GM18858 (cell line): ENCODE results near the gene ZNF100.
"Not testable (repeated sequence)": the region's sequence is repeated elsewhere in the genome, so short reads cannot be mapped to it uniquely, and the experiment has no call there.

ENCODE experiments used
- ATAC-seq: cut with Tn5 transposase; IDR thresholded peaks from one replicate; pipeline ENCODE4 v1.9.1; 2021; ENCODE audit not compliant: unreplicated experiment

ZNF100 gene

DNA sequence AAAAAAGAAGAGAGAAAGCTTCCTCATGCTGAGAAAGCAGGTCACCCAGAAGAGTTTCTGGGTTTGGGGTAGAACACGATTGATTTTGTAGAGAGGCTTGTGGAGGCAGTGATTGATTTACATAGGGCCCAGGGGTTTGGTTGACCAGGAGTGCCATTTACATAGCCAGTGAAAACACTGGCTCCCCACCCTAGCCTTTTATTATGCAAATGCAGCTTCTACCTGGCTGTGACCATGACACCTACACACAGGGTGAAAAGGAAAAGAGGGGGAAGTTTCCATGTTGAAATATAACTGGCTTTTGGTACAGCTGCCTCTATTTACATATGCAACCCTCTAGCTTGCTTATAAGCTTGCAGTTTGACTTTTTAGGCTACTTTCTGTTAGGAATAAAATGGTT, 62.0 kb downstream of the ZNF100 start:
- no peak for ATAC-seq

DNA sequence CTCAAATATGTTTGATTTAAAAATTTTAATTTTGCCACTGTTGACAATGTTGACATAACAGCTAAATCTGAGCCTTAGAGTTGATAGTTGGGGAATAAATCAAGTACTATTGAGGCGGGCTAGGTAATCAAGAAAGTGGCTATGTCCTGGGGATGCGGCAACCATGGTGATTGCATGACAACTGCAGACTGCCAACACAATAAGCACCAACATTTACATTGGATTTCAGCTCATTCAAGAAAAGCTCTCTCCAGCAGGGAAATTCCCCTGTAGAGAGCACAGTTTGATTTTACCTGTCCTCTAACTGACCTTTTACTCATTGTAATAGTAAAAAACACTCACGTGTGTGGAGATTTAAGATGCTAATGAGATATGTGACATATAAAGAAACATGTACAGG, 63.1 kb downstream of the ZNF100 start:
- no peak for ATAC-seq

DNA sequence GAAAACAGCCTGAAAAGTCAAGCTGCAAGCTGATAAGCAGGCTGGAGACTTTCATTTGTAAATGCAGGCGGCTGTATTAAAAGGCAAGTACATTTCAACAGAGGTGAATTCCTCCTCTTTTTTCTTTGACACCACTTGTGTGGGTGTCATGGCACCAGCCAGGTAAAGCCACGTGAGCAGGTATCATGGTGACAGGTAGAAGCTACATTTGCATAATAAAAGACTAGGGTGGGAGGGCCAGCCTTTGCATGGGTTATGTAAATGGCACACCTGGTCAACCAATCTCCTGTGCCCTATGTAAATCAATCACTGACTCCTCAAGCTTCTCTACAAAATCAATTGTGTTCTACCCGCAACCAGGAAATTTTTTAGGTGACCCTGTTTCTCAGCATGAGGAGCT, 68.2 kb downstream of the ZNF100 start:
- ATAC-seq: no peak

DNA sequence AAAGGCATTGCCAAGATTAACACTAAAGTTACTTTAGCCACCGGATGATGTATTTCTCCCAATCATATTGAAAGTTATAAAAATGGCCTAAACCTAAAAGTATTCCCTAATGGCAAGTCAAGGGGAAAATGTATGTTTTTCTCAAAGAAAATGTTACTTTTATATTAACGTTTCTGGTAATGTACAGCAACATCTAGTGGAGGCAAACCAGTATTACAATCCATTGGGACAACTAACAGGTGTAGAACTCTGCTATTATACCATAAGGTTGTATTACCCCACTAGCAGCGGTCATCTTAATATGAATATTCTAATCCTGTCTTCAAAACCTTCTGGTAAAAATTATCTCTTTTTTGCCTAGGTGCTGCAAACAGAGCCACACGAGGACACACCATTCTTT, 69.2 kb downstream of the ZNF100 start:
- ATAC-seq: no peak

DNA sequence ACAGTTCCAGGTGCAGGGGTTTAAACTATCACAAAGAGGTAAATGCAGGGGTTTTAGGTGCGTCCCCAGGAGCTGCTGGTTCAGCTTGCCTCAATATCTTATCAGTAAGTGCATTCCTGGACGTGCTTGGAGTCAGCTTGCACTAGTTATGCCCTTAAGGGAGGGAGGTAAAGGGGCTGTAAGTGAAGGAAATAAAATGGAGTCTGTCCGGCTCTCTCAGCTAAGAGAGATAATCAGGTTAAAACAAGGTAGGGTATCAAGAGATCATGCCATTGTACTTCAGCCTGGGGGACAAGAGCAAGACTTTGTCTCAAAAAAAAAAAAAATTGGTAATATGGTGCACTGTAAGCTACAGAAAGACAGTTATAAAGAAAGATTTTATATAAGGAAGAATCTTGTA, 69.7 kb downstream of the ZNF100 start:
- no peak for ATAC-seq

DNA sequence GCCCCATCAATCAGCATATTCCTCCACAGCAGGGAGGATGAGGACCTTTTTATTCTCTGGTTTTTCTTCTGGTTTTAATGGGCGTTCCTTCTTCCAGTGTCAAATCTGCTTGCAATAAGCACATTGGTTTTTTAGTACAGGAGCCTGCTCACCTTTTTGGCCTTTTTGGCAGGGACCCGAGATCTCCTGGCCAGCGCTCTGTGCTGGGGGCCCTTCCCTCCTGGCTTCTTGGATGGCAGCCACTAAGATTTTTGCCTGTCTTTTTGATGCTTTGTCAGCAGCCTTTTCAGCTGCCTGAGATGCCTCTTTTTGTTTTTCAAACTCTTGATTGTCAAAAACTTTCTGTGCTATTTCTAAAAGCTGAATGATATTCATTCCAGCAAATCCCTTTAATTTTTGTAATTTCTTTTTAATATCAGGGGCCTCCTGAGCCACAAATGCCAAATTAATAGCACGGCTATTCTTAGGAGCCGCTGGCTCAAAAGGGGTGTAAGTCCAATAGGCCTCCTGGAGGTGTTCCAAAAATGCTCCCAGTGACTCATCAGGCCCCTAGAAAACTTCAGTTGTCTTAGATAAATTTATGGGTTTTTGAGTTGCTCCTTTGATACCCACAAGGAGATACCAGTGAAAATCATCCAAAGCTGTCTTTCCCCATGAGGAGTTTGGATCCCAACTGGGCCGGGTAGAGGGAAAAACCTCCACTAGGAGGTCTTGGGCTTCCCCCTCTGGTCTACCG, 73.0 kb downstream of the ZNF100 start:
- no peak for ATAC-seq

DNA sequence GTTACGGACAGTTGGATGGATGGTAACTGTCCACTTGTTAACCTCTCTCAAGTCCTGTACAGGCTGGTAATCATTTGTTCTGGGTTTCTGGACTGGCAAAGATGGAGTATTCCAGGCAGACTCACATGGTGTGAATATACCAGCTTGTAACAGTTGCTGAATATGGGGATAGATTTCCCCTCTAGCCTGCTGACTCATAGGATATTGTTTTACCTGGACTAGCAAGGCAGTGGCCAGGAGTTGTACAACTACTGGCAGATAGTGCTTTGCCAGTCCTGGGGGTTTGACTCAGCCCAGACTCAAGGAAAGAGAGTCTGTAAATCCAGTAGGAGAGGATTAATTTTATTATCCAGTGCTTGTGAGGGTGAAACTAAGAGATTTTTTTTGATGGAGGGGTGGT, 74.0 kb downstream of the ZNF100 start:
- ATAC-seq: no peak

DNA sequence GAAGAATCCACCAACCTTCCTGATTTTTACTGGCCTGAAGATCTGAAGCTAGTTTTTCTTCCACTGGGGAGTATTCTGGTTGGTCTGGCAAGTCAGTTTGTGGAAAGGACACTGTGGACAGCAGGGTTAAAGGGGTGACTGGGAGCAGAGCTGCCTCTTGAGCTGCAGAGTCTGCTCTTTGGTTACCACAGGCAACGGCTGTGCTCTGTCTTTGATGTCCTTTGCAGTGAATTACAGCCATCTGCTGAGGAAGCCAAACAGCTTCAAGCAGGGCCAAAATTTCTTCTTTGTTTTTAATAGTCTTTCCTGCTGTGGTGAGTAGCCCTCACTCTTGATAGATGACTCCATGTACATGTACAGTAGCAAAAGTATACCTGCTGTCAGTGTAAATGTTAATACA, 75.7 kb downstream of the ZNF100 start:
- no peak for ATAC-seq

DNA sequence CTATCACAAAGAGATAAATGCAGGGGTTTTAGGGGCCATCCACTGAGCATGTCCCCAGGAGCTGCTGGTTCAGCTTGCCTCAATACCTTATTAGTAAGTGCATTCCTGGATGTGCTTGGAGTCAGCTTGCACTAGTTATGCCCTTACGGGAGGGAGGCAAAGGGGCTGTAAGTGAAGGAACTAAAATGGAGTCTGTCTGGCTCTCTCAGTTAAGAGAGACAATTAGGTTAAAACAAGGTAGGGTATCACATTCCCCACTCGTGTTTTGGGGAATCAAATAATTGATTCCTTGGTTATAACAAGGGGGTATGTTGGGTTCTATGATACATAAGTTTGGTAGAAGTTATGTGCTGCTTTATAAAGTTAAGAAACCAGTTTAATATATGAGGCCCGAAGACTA, 78.9 kb downstream of the ZNF100 start:
- no peak for ATAC-seq

DNA sequence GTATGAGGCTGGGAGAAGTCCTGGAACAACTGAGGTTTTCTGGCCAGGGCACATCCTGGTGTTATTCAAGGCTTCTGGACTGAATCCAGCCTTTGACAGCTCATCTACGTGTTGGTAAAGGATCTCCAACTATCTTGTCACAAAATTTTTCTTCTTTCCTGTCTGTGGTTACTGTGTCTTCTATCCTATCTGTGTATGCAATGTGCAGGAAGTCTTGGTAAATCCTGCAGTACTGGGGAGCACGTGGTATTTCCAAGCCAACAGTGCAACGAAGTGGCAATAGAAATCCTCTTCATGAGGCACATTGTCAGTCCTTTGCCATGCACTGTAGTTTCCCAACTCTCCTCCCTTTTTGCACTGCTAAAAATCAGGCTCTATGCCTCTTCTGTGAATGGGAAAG, 86.7 kb downstream of the ZNF100 start:
- ATAC-seq: no peak

DNA sequence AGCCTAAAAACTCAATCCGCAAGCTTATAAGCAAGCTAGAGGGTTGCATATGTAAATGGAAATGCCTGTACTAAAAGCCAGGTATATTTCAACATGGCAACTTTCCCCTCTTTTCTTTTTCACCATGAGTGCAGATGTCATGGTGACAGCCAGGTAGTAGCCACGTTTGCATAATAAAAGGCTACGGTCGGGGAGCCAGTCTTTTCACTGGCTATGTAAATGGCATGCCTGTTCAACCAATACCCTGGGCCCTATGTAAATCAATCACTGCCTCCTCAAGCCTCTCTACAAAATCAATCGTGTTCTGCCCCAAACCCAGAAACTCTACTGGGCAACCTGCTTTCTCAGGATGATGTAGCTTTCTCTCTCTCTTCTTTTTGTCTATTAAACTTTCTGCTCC, 87.4 kb downstream of the ZNF100 start:
- ATAC-seq: no peak

DNA sequence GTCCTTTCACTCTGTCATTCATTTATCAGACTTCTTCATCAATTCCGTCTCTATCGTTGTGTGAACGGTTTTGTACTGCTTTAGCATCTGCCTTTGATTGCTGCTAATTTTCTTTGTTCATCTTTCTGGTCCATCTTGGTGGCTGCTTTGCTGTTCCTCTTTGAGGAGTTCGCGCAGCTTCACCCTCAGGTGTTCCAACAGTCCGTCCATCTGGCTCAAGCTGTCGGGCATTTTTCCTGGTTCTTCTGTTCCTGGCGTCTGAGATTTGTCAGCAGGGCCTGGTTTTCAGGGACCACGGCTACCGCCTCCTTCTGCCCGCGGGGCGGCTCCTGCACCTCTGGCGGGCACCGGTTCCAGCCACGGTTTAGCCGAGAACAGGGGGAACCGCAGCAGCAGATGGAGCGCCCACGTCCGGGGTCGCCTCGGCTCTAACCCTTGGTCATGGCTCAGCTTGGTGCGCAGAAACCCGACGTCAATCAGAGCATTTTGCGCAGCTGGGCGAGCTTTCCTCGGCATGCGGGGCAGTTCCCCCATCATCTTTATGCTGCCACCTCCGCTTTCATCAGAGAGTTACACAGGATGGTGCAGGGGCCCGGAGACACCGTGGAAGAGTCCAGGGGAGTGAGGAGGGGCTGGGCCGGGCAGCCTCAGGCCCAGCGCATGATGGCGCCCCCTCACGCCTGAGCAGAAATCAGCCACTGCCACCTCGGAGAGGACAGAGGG, 89.5 kb downstream of the ZNF100 start:
- no peak for ATAC-seq

DNA sequence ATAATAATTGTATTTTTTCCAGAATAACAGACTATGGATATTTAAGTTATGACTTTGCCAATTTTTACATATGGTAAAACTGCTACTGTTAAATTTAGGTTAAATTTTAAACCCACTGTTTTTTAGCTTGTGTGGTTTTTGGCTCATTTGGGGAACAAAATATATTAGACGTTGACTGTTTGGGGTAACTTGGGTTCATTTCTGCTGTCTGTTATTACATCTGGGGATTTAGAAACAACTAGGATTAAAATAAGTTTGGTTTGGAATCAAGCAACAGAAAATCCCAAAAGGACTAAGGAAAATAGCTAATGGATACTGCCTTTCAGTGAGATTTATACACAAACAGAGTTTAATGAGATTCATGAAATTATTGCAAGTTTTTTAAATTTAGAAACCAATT, 92.9 kb downstream of the ZNF100 start:
- ATAC-seq: no peak

DNA sequence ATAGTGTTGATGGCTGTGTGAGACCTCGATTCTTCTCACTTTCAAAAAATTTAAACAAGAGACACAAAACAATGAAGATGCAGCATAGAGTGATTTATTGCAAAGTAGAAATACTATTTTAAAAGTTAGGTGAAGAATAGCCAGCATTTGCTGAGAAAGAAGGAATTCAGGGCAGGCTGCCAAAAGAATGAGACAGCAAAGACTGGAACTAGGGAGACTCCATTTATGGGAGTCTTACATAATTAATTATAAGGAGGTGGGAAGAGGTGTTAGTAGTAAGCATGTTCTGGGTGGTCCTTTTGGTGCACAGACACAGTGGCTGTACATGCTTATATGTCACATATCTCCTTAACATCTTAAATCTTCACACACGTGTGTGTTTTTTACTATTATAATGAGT, 93.9 kb downstream of the ZNF100 start:
- ATAC-seq: not testable (repeated sequence)
